ENCODE data around the gene HPN. TPM values are rescaled to one million over a fixed set of nuclear protein-coding genes. Genes with fewer than 3 reads are reported as not detected.

HPN gene
- total and polyA plus RNA-seq, 2 of the 13 experiments (the other 11 are each of a cell fraction or from before 2014, with no cell fraction given) = 46.7 to 261 TPM

- TF ChIP-seq NFKB2 (CRISPR knock-in tag; IDR thresholded peaks at IDR 0.05; ENCODE audit: borderline replicate concordance) = no peak
Measured at GRCh38 chr19:35000647-35001501, 40.6 kb upstream of the HPN start (continued).

- CTCF ChIA-PET (ENCODE audit: low intra/inter-chr PET ratio, low total read pairs) = interaction anchor here (1.1 kb wide), 1 partner anchor 11 kb away, joined by 3 read pairs; no protein-coding TSS in a partner anchor
- H3K79me2 ChIP-seq (ENCODE audit: insufficient read depth, low read length) = peaks cover 54% of the 10 kb centered on the region
- in situ Hi-C loops (cut with HindIII; ENCODE audit: extremely low pct_ligation_motif_present, low pct_unique_long_range_greater_than_20kb) = no loop called here
- no peak for TF ChIP-seq ERF (CRISPR knock-in tag; IDR thresholded peaks at IDR 0.05)
- TF ChIP-seq YY1 (IDR thresholded peaks at IDR 0.05; ENCODE audit: insufficient read depth, insufficient replicate concordance, low read depth, low read length) = no peak
- TF ChIP-seq CEBPG (CRISPR knock-in tag; IDR thresholded peaks at IDR 0.05) = no peak
- TF ChIP-seq MEIS2 (CRISPR knock-in tag; IDR thresholded peaks at IDR 0.05) = no peak
- TF ChIP-seq E2F1 (CRISPR knock-in tag; IDR thresholded peaks at IDR 0.05) = no peak
- TF ChIP-seq ZBTB38 (CRISPR knock-in tag; IDR thresholded peaks at IDR 0.05) = peak; percentile 66; the same call in 1 of the 2 replicates
- TF ChIP-seq ONECUT2 (CRISPR knock-in tag; IDR thresholded peaks at IDR 0.05) = no peak
- TF ChIP-seq MIER2 (CRISPR knock-in tag; IDR thresholded peaks at IDR 0.05) = no peak
- no peak for TF ChIP-seq ESRRA (CRISPR knock-in tag; IDR thresholded peaks at IDR 0.05; ENCODE audit: low read depth)
- no peak for TF ChIP-seq MZF1 (CRISPR knock-in tag; IDR thresholded peaks at IDR 0.05; ENCODE audit: borderline replicate concordance)
- no peak for TF ChIP-seq ZSCAN31 (CRISPR knock-in tag; IDR thresholded peaks at IDR 0.05; ENCODE audit: low read depth)
- no peak for TF ChIP-seq RBM39 (IDR thresholded peaks at IDR 0.05; ENCODE audit: low read depth, low read length, poor library complexity, severe bottlenecking)
- no peak for TF ChIP-seq HMGXB3 (CRISPR knock-in tag; IDR thresholded peaks at IDR 0.05; ENCODE audit: borderline replicate concordance)
Measured at GRCh38 chr19:35002037-35002535, 39.4 kb upstream of the HPN start.

More at GRCh38 chr19:35002037-35002535, 39.4 kb upstream of the HPN start:
- WGBS (ENCODE audit: low lambda C conversion rate) = 89% methylated on average over 11 of the region's 11 CpGs
- Histone ChIP-seq H4K20me1 (ENCODE audit: insufficient read depth, low read length) (peaks cover 46% of the 10 kb centered on the region), H3K4me3 (replicated peaks in 1 of 3; ENCODE audit: insufficient read depth in 1 of 3, low read depth in 2 of 3, low read length in 3 of 3) (peak overlapping the region; percentile 81 to 86 (median 81); a peak in 5 of 6 replicates), H3K27me3 (ENCODE audit: control insufficient read depth in 1 of 2, insufficient read depth in 2 of 2, low read length in 2 of 2) (no peaks in the 10 kb centered on the region; a peak in 1 of 5 replicates), H3K36me3 (replicated peaks in 1 of 2; ENCODE audit: control insufficient read depth in 1 of 2, insufficient read depth in 2 of 2, low read length in 2 of 2) (peaks cover 4% of the 10 kb centered on the region in 2 experiments; a peak in 4 of 5 replicates), H3K9me3 (ENCODE audit: low read length) (no peaks in the 10 kb centered on the region), H3K9ac (ENCODE audit: insufficient read depth, low read depth, low read length) (peak overlapping the region; percentile 47; the same call in 1 of the 2 replicates), H3K27ac (ENCODE audit: extremely low read length, insufficient read depth, low read length) (peak overlapping the region; percentile 26), H3K4me2 (ENCODE audit: low read depth, low read length) (peak overlapping the region; percentile 79), H2AFZ (ENCODE audit: low read length) (no peak overlapping the region), H3K4me1 (ENCODE audit: insufficient read depth, low read length) (peaks cover 81% of the 10 kb centered on the region)
- no TSS peak for BruUV-seq (replicated peaks)
- FAIRE-seq (no peak), DNase-seq (ENCODE audit: low spot score) (no peak), ATAC-seq (no peak)
- intact Hi-C loops (cut with micrococcal nuclease; ENCODE audit: unreplicated experiment) = no loop called here
- POLR2A ChIA-PET = interaction anchor here (2.6 kb wide), 1 partner anchor 41 kb away, joined by 9 read pairs; no protein-coding TSS in a partner anchor
